T1000 (cell line): ENCODE results near the gene DDX24.

ENCODE experiments used
- DNase-seq: peaks from one replicate; lab custom pipeline; 2025; ENCODE audit warnings: mixed read lengths; lab: John Stamatoyannopoulos, UW

Gene DDX24

GRCh38 chr14:94031161-94031882 is 49.7 kb downstream of the DDX24 start:
- DNase-seq: no peak

GRCh38 chr14:94030571-94030970 is 50.4 kb downstream of the DDX24 start:
- DNase-seq: no peak

GRCh38 chr14:94029671-94030203 is 51.3 kb downstream of the DDX24 start:
- no peak for DNase-seq

GRCh38 chr14:94029265-94029664 is 51.7 kb downstream of the DDX24 start:
- DNase-seq: no peak

- no peak for DNase-seq
These were observed 52.6 kb downstream of the DDX24 start for GRCh38 chr14:94028450-94028826.

GRCh38 chr14:94027566-94028449 is 53.2 kb downstream of the DDX24 start:
- DNase-seq: no peak

- DNase-seq: no peak
These were observed 54.0 kb downstream of the DDX24 start for GRCh38 chr14:94026889-94027469.

DNA sequence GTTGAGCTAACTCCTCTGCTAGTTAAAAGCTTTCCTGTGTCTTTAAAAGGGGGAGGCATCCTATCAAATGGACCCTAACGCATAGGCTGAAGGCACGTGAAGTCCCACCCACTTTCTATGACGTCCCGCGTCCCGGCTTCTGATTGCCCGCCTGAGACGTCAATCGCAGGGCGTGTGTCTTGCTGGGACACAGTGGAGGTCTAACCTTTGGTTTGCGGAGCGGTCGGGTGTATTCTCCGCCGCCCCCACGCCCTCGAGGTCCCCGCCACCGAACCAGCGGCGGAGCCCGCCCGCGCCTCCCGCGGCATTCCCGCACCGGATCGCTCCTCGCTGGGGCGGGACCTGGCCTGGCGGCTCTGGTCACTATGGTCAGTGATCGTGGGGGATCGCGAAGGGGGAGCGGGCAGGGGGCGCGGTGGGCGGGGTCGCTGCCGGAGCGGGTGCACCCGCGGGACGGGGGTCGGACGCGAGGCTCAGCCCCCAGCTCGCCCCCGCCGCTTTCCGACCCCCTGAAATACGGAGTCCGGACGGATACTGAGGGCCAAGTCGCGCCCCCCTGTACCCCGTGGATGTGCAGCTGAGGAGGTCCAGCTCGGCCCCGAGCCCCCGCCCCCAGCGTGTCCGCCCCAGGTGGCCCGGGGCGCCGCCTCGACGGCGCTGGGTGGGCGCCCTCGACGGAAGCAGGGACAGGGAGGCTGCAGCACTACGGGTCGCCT is 54.7 kb downstream of the DDX24 start, which contains the start of gene OTUB2:
TSS of gene OTUB2 (plus strand) at position 168 of the 716 bp plus-strand sequence. CDS start at position 366, 198 bp downstream.
- peak; percentile 92 for DNase-seq

GRCh38 chr14:94025720-94026119 is 55.3 kb downstream of the DDX24 start:
- no peak for DNase-seq

DNA sequence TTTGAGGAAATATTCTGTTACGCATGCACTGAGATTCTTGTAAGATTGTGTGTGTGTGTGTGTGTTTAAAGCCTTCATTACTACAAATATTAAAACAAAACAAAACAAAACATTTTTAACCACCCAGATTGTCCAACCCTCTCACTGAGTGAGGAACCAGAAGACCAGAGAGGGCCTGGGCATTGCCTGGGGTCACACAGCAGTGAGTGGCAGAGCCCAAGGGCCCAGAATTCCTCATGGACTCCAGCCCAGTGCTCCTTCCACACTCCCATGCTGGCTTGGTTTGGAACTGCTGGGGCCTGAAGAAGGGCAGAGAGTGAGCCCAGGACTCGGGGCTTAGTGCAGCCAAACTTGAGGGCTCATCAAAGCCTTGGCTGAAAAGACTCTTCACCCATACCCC is 56.5 kb downstream of the DDX24 start:
- no peak for DNase-seq

GRCh38 chr14:94022532-94023411 is 58.2 kb downstream of the DDX24 start:
- DNase-seq: no peak

- no peak for DNase-seq
These were observed 59.4 kb downstream of the DDX24 start for GRCh38 chr14:94021416-94022157.

DNA sequence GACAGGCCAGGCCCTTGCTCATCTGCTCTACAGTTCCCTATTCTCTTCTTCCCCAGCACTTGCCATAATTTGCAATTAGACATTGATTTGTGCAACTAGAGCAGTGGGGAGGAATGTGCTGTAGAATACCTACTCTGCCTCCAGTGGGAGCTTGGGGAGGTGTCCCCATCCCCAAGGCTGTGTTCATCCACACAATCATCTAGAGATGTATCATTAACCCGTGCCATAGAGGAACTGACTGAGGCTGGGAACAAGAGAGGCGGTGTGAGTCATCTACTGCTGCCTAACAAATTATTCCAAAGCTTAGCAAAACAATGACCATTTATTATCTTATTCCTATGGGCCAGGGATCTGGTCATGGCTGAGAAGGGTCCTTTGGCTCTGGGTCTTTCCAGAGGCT is 60.0 kb downstream of the DDX24 start:
- no peak for DNase-seq

DNA sequence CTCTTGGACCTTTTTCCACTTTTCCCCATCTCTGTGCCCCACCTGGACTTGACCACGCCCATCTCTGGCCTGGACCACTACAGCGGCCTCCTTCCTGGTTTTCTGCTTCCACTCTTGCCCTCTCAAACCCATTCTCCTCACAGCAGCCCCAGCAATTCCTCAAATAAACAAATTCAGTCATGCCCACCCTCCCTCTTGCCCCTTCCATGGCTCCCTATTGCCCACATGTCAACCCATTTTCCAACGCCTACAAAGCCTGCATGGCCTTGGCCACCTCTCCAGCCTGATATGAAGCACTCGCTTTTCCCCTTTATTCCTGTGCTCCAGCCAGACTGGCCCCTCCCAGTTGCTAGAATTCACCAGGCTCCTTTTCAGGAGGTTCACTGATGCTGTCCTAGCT is 60.7 kb downstream of the DDX24 start:
- DNase-seq: no peak

DNA sequence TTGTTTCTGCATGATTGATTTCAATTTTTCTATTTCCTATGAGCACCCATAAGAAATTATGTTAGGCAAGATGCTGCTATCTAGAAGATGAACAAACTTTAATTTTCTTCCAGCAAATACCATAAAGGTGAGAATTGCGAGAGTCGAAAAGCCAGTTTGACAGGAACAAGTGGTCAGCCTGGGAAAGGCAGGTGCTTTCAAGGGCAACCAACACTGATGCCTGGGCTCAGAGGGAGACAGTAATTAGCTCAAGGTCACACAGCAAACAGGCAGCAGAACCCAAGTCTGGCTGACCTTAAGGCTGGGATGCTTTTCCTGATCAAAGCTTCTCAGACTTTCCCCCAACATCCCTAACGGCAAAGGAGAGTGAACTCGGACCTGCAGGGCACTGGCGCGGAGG is 61.7 kb downstream of the DDX24 start:
- no peak for DNase-seq

DNA sequence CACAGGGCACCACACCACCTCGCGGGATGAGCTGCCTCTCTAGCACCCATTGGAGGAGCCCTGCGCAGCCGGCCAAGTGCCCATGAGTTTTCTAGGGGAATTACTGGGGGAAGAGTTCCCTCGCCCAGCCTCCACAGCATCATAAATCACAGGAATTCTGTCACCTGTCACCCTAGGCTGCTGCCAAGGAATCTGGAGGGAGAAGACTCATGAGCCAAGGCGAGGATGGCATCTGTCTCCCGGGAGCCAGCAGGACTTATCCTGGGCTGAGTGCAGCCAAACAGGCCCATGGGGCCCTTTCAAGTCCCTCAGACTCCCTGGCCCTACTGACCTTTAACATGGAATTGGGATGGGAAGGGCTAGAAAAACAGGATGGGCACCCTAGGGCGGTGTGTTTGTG is 62.7 kb downstream of the DDX24 start:
- DNase-seq: no peak

- DNase-seq: no peak
These were observed 64.5 kb downstream of the DDX24 start for GRCh38 chr14:94016446-94016976.

DNA sequence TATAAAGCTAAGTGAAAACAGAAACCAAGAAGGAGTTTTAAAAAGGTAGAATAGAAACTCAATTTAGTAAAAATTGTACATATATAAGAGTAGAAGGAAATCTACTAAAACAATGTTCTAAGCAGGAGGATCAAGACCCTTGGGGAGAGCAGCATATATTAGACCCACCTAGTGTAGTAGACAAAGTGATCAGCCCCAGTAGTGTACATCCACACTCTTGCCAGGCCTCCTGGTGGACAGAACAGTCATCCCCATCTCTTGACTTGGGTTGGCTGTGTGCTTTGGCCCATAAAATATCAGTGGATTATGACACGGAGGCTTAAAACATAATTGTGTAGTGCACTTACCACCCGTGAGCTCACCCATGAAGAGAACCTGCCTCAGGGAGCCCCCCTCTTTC is 65.8 kb downstream of the DDX24 start:
- no peak for DNase-seq

GRCh38 chr14:94014382-94014781 is 66.6 kb downstream of the DDX24 start:
- DNase-seq: no peak

DNA sequence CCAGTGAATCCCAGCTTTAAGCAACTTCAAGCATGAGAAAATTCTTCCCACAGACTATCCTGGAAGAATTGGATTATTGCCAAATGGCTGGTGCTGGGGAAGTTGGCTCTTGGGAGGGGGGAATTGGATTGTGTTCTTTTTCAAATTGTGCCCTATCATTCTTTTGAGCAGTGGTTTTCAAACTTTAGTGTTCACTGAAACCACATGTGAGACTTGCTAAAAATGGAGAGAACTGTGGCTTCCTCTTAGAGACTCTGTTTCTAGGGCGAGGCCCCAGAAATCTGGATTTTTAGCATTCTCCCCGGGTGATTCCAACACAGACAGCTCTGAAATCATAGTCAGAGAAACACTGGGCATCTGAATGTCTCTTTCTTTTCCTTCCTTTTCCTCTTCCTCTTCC is 69.2 kb downstream of the DDX24 start:
- no peak for DNase-seq
